H1 (cell line): ENCODE measurements around the gene SLC2A13. TPM values are rescaled to one million over a fixed set of nuclear protein-coding genes. Genes with fewer than 3 reads are reported as not detected.

ENCODE experiments used
- CTCF ChIA-PET: fragments of 300-600 bp; sonication (Branson Sonifier 250); formaldehyde crosslinking; loops from one replicate; lab custom pipeline; 2021; ENCODE audit not compliant: partially characterized antibody; lab: Charles Lee
- POLR2A ChIA-PET: fragments of 300-600 bp; sonication (Branson Sonifier 250); formaldehyde crosslinking; loops from one replicate; lab custom pipeline; 2021; ENCODE audit warnings: inconsistent platforms; ENCODE audit not compliant: partially characterized antibody; lab: Charles Lee
- DNase-seq, 2 experiments: peaks; one replicate each; pipeline versions ENCODE4 v3.0.0 to v3.0.0-alpha.2; 2010 to 2022; ENCODE audit warnings: low spot score in 2 of 2, low read depth in 1 of 2, mixed read lengths in 1 of 2
- FAIRE-seq: peaks from 2 replicates; lab custom pipeline; 2011; peaks lifted over from hg19 to GRCh38; lab: Jason Lieb, UNC
- H2AFZ ChIP-seq: 2 replicates; pipeline ENCODE4 v1.8.1; 2012; ENCODE audit warnings: low read length, inconsistent platforms
- H2AK5ac ChIP-seq: 2 replicates; pipeline ENCODE4 v1.6.1; 2013; ENCODE audit warnings: low read depth, low read length
- H2BK120ac ChIP-seq: replicated peaks from 2 replicates; pipeline ENCODE3; 2013; ENCODE audit warnings: low read depth, low read length, inconsistent platforms
- H2BK12ac ChIP-seq: 2 replicates; pipeline ENCODE4 v1.6.1; 2013; ENCODE audit warnings: low read depth, low read length
- H2BK15ac ChIP-seq: 2 replicates; pipeline ENCODE4 v1.6.1; 2013; ENCODE audit warnings: low read length
- H2BK20ac ChIP-seq: 2 replicates; pipeline ENCODE4 v1.6.1; 2013; ENCODE audit warnings: low read length
- H2BK5ac ChIP-seq: 2 replicates; pipeline ENCODE4 v1.6.1; 2013; ENCODE audit warnings: low read depth, low read length
- H3K14ac ChIP-seq: 2 replicates; pipeline ENCODE4 v1.6.1; 2013; ENCODE audit warnings: inconsistent platforms; ENCODE audit not compliant: insufficient read length
- H3K18ac ChIP-seq: 2 replicates; pipeline ENCODE4 v1.6.1; 2013; ENCODE audit warnings: low read length; ENCODE audit errors: extremely low read depth
- H3K23ac ChIP-seq: 2 replicates; pipeline ENCODE4 v1.6.1; 2013; ENCODE audit warnings: inconsistent platforms; ENCODE audit not compliant: insufficient read length
- H3K23me2 ChIP-seq: 2 replicates; pipeline ENCODE4 v1.6.1; 2013; ENCODE audit warnings: low read depth, low read length
- H3K27ac ChIP-seq: 2 replicates; pipeline ENCODE4 v1.6.1; 2011; ENCODE audit warnings: low read depth, low read length, inconsistent platforms
- H3K27me3 ChIP-seq, 4 experiments: replicated peaks in 1 of 4; 1 replicate in 1 of 4; 2 replicates in 3 of 4; pipeline versions ENCODE4 v1.6.1 to v1.8.1; 2011 to 2013; ENCODE audit warnings: low read length in 3 of 4, mild to moderate bottlenecking in 3 of 4, inconsistent platforms in 2 of 4, mixed read lengths in 2 of 4, moderate library complexity in 1 of 4; ENCODE audit not compliant: control insufficient read depth in 3 of 4, insufficient read depth in 3 of 4; ENCODE audit errors: extremely low read depth in 1 of 4
- H3K36me3 ChIP-seq, 4 experiments: 2 replicates each; pipeline versions ENCODE4 v1.6.1 to v1.8.1; 2011 to 2013; ENCODE audit warnings: mild to moderate bottlenecking in 4 of 4, low read length in 3 of 4, moderate library complexity in 2 of 4, control low read depth in 1 of 4, inconsistent platforms in 1 of 4; ENCODE audit not compliant: insufficient read depth in 4 of 4, control insufficient read depth in 2 of 4
- H3K4ac ChIP-seq: replicated peaks from 2 replicates; pipeline ENCODE3; 2013; ENCODE audit warnings: low read length, low read depth, mixed read lengths, inconsistent platforms; ENCODE audit not compliant: insufficient read length
- H3K4me1 ChIP-seq, 4 experiments: replicated peaks in 1 of 4; 1 replicate in 1 of 4; 2 replicates in 3 of 4; pipeline versions ENCODE4 v1.6.1 to v1.8.1; 2011 to 2013; ENCODE audit warnings: low read length in 3 of 4, inconsistent platforms in 2 of 4, mixed read lengths in 1 of 4; ENCODE audit not compliant: insufficient read depth in 4 of 4, control insufficient read depth in 3 of 4
- H3K4me2 ChIP-seq, 2 experiments: 2 replicates each; pipeline versions ENCODE4 v1.6.1 to v1.8.1; 2011 to 2013; ENCODE audit warnings: low read depth in 2 of 2, low read length in 2 of 2, control low read depth in 1 of 2, inconsistent platforms in 1 of 2, mild to moderate bottlenecking in 1 of 2; ENCODE audit not compliant: insufficient read depth in 1 of 2
- H3K4me3 ChIP-seq, 4 experiments: fragments of 200-600, 300-600 bp in 1 of 4; sonication (generic), shearing (Covaris generic), sonication (Bioruptor Twin) in 1 of 4; 2 replicates each; pipeline versions ENCODE4 v1.5.1 to v1.8.1; 2011 to 2016; ENCODE audit warnings: low read length in 4 of 4, low read depth in 3 of 4, control low read depth in 2 of 4, inconsistent platforms in 2 of 4, mild to moderate bottlenecking in 2 of 4, mixed read lengths in 1 of 4, moderate library complexity in 1 of 4; ENCODE audit not compliant: insufficient read depth in 2 of 4; ENCODE audit errors: extremely low read depth in 1 of 4
- H3K56ac ChIP-seq: replicated peaks from 2 replicates; pipeline ENCODE3; 2013; ENCODE audit warnings: low read depth, mild to moderate bottlenecking, mixed read lengths, low read length, inconsistent platforms; ENCODE audit not compliant: insufficient read length
- H3K79me1 ChIP-seq: 2 replicates; pipeline ENCODE4 v1.6.1; 2013; ENCODE audit warnings: low read depth, low read length, control low read depth
- H3K79me2 ChIP-seq, 2 experiments: 2 replicates each; pipeline versions ENCODE4 v1.6.1 to v1.8.1; 2012 to 2013; ENCODE audit warnings: low read length in 2 of 2, mild to moderate bottlenecking in 2 of 2, inconsistent platforms in 1 of 2; ENCODE audit not compliant: insufficient read depth in 2 of 2, control insufficient read depth in 1 of 2
- H3K9ac ChIP-seq, 4 experiments: replicated peaks in 1 of 4; 1 replicate in 1 of 4; 2 replicates in 3 of 4; pipeline versions ENCODE4 v1.6.1 to v1.8.1; 2011 to 2013; ENCODE audit warnings: low read depth in 3 of 4, low read length in 3 of 4, control low read depth in 2 of 4, mild to moderate bottlenecking in 2 of 4, moderate library complexity in 2 of 4, inconsistent platforms in 1 of 4; ENCODE audit errors: extremely low read depth in 1 of 4
- H3K9me3 ChIP-seq, 2 experiments: 2 replicates each; pipeline versions ENCODE4 v1.6.1 to v1.8.1; 2012 to 2013; ENCODE audit warnings: mild to moderate bottlenecking in 2 of 2, moderate library complexity in 2 of 2, control low read depth in 1 of 2, inconsistent platforms in 1 of 2, low read depth in 1 of 2, low read length in 1 of 2, mixed read lengths in 1 of 2; ENCODE audit not compliant: insufficient read depth in 2 of 2
- H4K20me1 ChIP-seq, 2 experiments: replicated peaks in 1 of 2; 2 replicates each; pipeline versions ENCODE3 to v1.8.1; 2011 to 2013; ENCODE audit warnings: inconsistent platforms in 2 of 2, low read length in 2 of 2, mild to moderate bottlenecking in 1 of 2; ENCODE audit not compliant: insufficient read depth in 2 of 2, control insufficient read depth in 1 of 2
- H4K5ac ChIP-seq: 2 replicates; pipeline ENCODE4 v1.6.1; 2013; ENCODE audit warnings: low read length, low read depth, mixed read lengths, inconsistent platforms; ENCODE audit not compliant: insufficient read length
- H4K8ac ChIP-seq: 2 replicates; pipeline ENCODE4 v1.8.0; 2013; ENCODE audit warnings: mild to moderate bottlenecking, moderate library complexity, low read length, inconsistent platforms; ENCODE audit not compliant: insufficient read depth; ENCODE audit errors: extremely low read depth
- H4K91ac ChIP-seq: replicated peaks from 2 replicates; pipeline ENCODE3; 2013; ENCODE audit warnings: low read length, mixed read lengths, inconsistent platforms; ENCODE audit not compliant: insufficient read length
- ASH2L ChIP-seq: fragments of 200-600, 300-600 bp; sonication (generic); IDR thresholded peaks from one replicate; pipeline ENCODE4 v1.7.1; 2017; ENCODE audit warnings: low read length
- KDM5A ChIP-seq: fragments of 200-600 bp; IDR thresholded peaks from 2 replicates; pipeline ENCODE4 v1.7.1; 2012; ENCODE audit warnings: mild to moderate bottlenecking, low read length, inconsistent platforms, mixed read lengths
- POLR2A ChIP-seq, 2 experiments: IDR thresholded peaks; 1 replicate in 1 of 2; 2 replicates in 1 of 2; pipeline ENCODE4 v1.6.1; 2011; ENCODE audit warnings: low read depth in 2 of 2, low read length in 2 of 2, mild to moderate bottlenecking in 2 of 2; ENCODE audit errors: control extremely low read depth in 1 of 2
- TCF12 ChIP-seq: IDR thresholded peaks from 2 replicates; pipeline ENCODE4 v1.6.1; 2011; ENCODE audit warnings: low read depth, mild to moderate bottlenecking, low read length
- WGBS, 2 experiments: shearing (Covaris generic) in 1 of 2; methylation state at CpG; one replicate each; pipeline versions ENCODE4 v1.1.6 to v1.1.7; 2013 to 2015; ENCODE audit warnings: low lambda C conversion rate in 2 of 2, mixed read lengths in 2 of 2, inconsistent platforms in 1 of 2, low coverage in 1 of 2, missing lambda C conversion rate in 1 of 2; ENCODE audit not compliant: insufficient replicate concordance in 2 of 2, insufficient coverage in 1 of 2, insufficient read length in 1 of 2; ENCODE audit errors: extremely low coverage in 1 of 2, missing lambda C conversion rate in 1 of 2; 5-methylcytosine and 5-hydroxymethylcytosine counted together
- polyA plus RNA-seq, 7 experiments: library from polyadenylated mRNA; depleted of rRNA in 3 of 7; stranded (reverse) in 5 of 7; unstranded in 2 of 7; fragments of >200 nt in 5 of 7; fragments of 200-250 nt in 2 of 7; gene quantifications; 1 replicate in 5 of 7; 2 replicates in 1 of 7; 4 replicates in 1 of 7; pipeline versions ENCODE4 v1.2.1 to v1.2.3, GENCODE V29; 2011 to 2013; ENCODE audit warnings: missing spikeins in 2 of 7, mixed read lengths in 2 of 7
- total RNA-seq: library from RNA; stranded (reverse); fragmentation: NEBNext Ultra II Directional; extraction: Animal tissue kit (Norgen Biotek cat#: 25700); gene quantifications from 2 replicates; pipeline ENCODE4 v1.2.1, GENCODE V29; 2021

The SLC2A13 gene
- total and polyA plus RNA-seq, 2 of the 8 experiments (the other 6 are each of a cell fraction or from before 2014, with no cell fraction given): 2.8 to 9.6 TPM

GRCh38 chr12:39874785-39875184, 231.1 kb downstream of the SLC2A13 start:
- H3K14ac ChIP-seq: no peak overlapping the region
- H3K36me3 ChIP-seq: peaks cover 0 to 13% (median 0%) of the 10 kb centered on the region in 4 experiments; a peak in 2 of 8 replicates
- no peak for DNase-seq
- ChIA-PET POLR2A (no interaction called here), CTCF (interaction anchor here (0.6 kb wide), 1 partner anchor 438 kb away, joined by 5 read pairs; no protein-coding TSS in a partner anchor)
- H2BK20ac ChIP-seq: no peak overlapping the region
- no peak overlapping the region for H2BK12ac ChIP-seq
- H2AK5ac ChIP-seq: no peak overlapping the region
- H3K4me2 ChIP-seq: no peak overlapping the region
- no peaks in the 10 kb centered on the region for H3K79me2 ChIP-seq
- no peaks in the 10 kb centered on the region for H3K79me1 ChIP-seq
- FAIRE-seq: no peak
- no peaks in the 10 kb centered on the region for H3K23me2 ChIP-seq
- H2BK120ac ChIP-seq: no peak overlapping the region
- H3K4me3 ChIP-seq: no peak overlapping the region
- H3K56ac ChIP-seq: no peak overlapping the region
- H3K4me1 ChIP-seq: peaks cover 0 to 3% (median 3%) of the 10 kb centered on the region in 4 experiments; a peak in 2 of 7 replicates
- no peak overlapping the region for H3K9ac ChIP-seq
- H4K8ac ChIP-seq: no peak overlapping the region
- H3K9me3 ChIP-seq: peaks cover 21% of the 10 kb centered on the region in 2 experiments
- no peak overlapping the region for H3K23ac ChIP-seq
- no peak overlapping the region for H3K4ac ChIP-seq
- H4K20me1 ChIP-seq: no peaks in the 10 kb centered on the region
- no peak overlapping the region for H2AFZ ChIP-seq
- no peak overlapping the region for H4K91ac ChIP-seq
- H4K5ac ChIP-seq: no peak overlapping the region
- H3K27me3 ChIP-seq: no peaks in the 10 kb centered on the region
- 84% methylated on average over 2 of the region's 2 CpGs; no CpG with 5 or more reads in 1 of the 2 experiments for WGBS, 2 experiments
- no peak overlapping the region for H3K27ac ChIP-seq
- no peak overlapping the region for H2BK5ac ChIP-seq
- H2BK15ac ChIP-seq: no peak overlapping the region
- no peak overlapping the region for H3K18ac ChIP-seq
- TF ChIP-seq TCF12: no peak
- TF ChIP-seq KDM5A: no peak
- TF ChIP-seq ASH2L: no peak
- no peak for TF ChIP-seq POLR2A (IDR thresholded peaks at IDR 0.05; ENCODE audit: control extremely low read depth in 1 of 2, low read depth in 2 of 2, low read length in 2 of 2)
